H9 (cell line): Measurements from ENCODE around the gene CCNL1. TPM values are rescaled to one million over a fixed set of nuclear protein-coding genes. Genes with fewer than 3 reads are reported as not detected.

Experiments used
- DNase-seq: peaks from one replicate; pipeline ENCODE4 v3.0.0-alpha.2; 2017
- H2AFZ ChIP-seq: one replicate; pipeline ENCODE4 v1.6.1; 2013; ENCODE audit warnings: mild to moderate bottlenecking, low read length, control low read depth, moderate library complexity
- H2AK5ac ChIP-seq: 2 replicates; pipeline ENCODE4 v1.6.1; 2013; ENCODE audit warnings: low read length, control low read depth, mixed read lengths; ENCODE audit not compliant: insufficient read length
- H2BK120ac ChIP-seq: one replicate; pipeline ENCODE4 v1.6.1; 2013; ENCODE audit warnings: low read depth, mild to moderate bottlenecking, low read length, control low read depth, inconsistent platforms; ENCODE audit not compliant: poor library complexity, severe bottlenecking
- H2BK12ac ChIP-seq: 2 replicates; pipeline ENCODE4 v1.6.1; 2013; ENCODE audit warnings: low read length, control low read depth, mixed read lengths, low read depth; ENCODE audit not compliant: insufficient read length
- H2BK15ac ChIP-seq: 2 replicates; pipeline ENCODE4 v1.6.1; 2013; ENCODE audit warnings: low read depth, low read length, control low read depth
- H2BK20ac ChIP-seq: one replicate; pipeline ENCODE4 v1.6.1; 2013; ENCODE audit warnings: low read depth, mild to moderate bottlenecking, low read length, control low read depth, inconsistent platforms; ENCODE audit not compliant: poor library complexity, severe bottlenecking
- H2BK5ac ChIP-seq: 2 replicates; pipeline ENCODE4 v1.6.1; 2013; ENCODE audit warnings: low read length, control low read depth, mixed read lengths; ENCODE audit not compliant: insufficient read length
- H3K14ac ChIP-seq: 2 replicates; pipeline ENCODE4 v1.6.1; 2013; ENCODE audit warnings: low read length, control low read depth; ENCODE audit not compliant: insufficient read depth
- H3K18ac ChIP-seq: 2 replicates; pipeline ENCODE4 v1.6.1; 2013; ENCODE audit warnings: low read depth, mild to moderate bottlenecking, mixed read lengths, low read length, control low read depth; ENCODE audit not compliant: insufficient read length
- H3K23ac ChIP-seq: 2 replicates; pipeline ENCODE4 v1.6.1; 2013; ENCODE audit warnings: low read length, control low read depth, mixed read lengths, low read depth; ENCODE audit not compliant: insufficient read length
- H3K23me2 ChIP-seq: 2 replicates; pipeline ENCODE4 v1.6.1; 2013; ENCODE audit warnings: low read depth, mild to moderate bottlenecking, mixed read lengths, low read length, control low read depth; ENCODE audit not compliant: insufficient read length, poor library complexity, severe bottlenecking
- H3K27ac ChIP-seq: 2 replicates; pipeline ENCODE4 v1.5.1; 2013; ENCODE audit warnings: low read length, control low read depth, mixed read lengths, low read depth; ENCODE audit not compliant: insufficient read length
- H3K27me3 ChIP-seq: 2 replicates; pipeline ENCODE4 v1.6.1; 2013; ENCODE audit warnings: low read length, control low read depth, inconsistent platforms; ENCODE audit not compliant: insufficient read depth
- H3K4ac ChIP-seq: 2 replicates; pipeline ENCODE4 v1.6.1; 2013; ENCODE audit warnings: low read depth, mild to moderate bottlenecking, control low read depth, inconsistent platforms, low read length, moderate library complexity
- H3K4me1 ChIP-seq: 2 replicates; pipeline ENCODE4 v1.6.1; 2013; ENCODE audit warnings: low read length, control low read depth, inconsistent platforms; ENCODE audit not compliant: insufficient read depth
- H3K4me2 ChIP-seq: 2 replicates; pipeline ENCODE4 v1.6.1; 2013; ENCODE audit warnings: low read length, control low read depth, mixed read lengths; ENCODE audit not compliant: insufficient read length, insufficient read depth
- H3K56ac ChIP-seq: 2 replicates; pipeline ENCODE4 v1.6.1; 2013; ENCODE audit warnings: low read depth, mild to moderate bottlenecking, mixed read lengths, low read length, control low read depth; ENCODE audit not compliant: insufficient read length
- H3K79me1 ChIP-seq: 2 replicates; pipeline ENCODE4 v1.6.1; 2013; ENCODE audit warnings: low read depth, mild to moderate bottlenecking, moderate library complexity, low read length, control low read depth, inconsistent platforms; ENCODE audit not compliant: insufficient read depth, poor library complexity, severe bottlenecking
- H3K79me2 ChIP-seq: 2 replicates; pipeline ENCODE4 v1.6.1; 2013; ENCODE audit warnings: low read length, control low read depth, inconsistent platforms; ENCODE audit not compliant: insufficient read depth
- H3K9ac ChIP-seq: 2 replicates; pipeline ENCODE4 v1.6.1; 2013; ENCODE audit warnings: low read length, control low read depth, mixed read lengths; ENCODE audit not compliant: insufficient read length; ENCODE audit errors: extremely low read depth
- H3K9me3 ChIP-seq: one replicate; pipeline ENCODE4 v1.6.1; 2013; ENCODE audit warnings: low read depth, low read length, inconsistent platforms; ENCODE audit not compliant: control insufficient read depth
- H3T11ph ChIP-seq: one replicate; pipeline ENCODE4 v1.6.1; 2013; ENCODE audit warnings: mild to moderate bottlenecking, low read length, control low read depth, inconsistent platforms
- H4K20me1 ChIP-seq: one replicate; pipeline ENCODE4 v1.6.1; 2013; ENCODE audit not compliant: control insufficient read depth, insufficient read length, insufficient read depth
- H4K5ac ChIP-seq: 2 replicates; pipeline ENCODE4 v1.6.1; 2013; ENCODE audit warnings: low read depth, mild to moderate bottlenecking, mixed read lengths, low read length, control low read depth; ENCODE audit not compliant: insufficient read length
- H4K8ac ChIP-seq: replicated peaks from 2 replicates; pipeline ENCODE4 v1.6.1; 2013; ENCODE audit warnings: low read length, control low read depth, mixed read lengths, low read depth; ENCODE audit not compliant: insufficient read length
- H4K91ac ChIP-seq: 2 replicates; pipeline ENCODE4 v1.6.1; 2013; ENCODE audit warnings: low read depth, mild to moderate bottlenecking, moderate library complexity, mixed read lengths, low read length, control low read depth; ENCODE audit not compliant: insufficient read length
- H3K27ac Mint-ChIP-seq, 3 experiments: 2 replicates in 2 of 3; 3 replicates in 1 of 3; pipeline ENCODE4 v1.8.0; 2020 to 2021; ENCODE audit warnings: mixed read lengths in 3 of 3, mild to moderate bottlenecking in 1 of 3, moderate library complexity in 1 of 3
- H3K27me3 Mint-ChIP-seq: 2 replicates; pipeline ENCODE4 v1.8.0; 2021; ENCODE audit warnings: low read depth, mild to moderate bottlenecking, moderate library complexity, mixed read lengths
- H3K36me3 Mint-ChIP-seq, 3 experiments: 2 replicates in 2 of 3; 3 replicates in 1 of 3; pipeline ENCODE4 v1.8.0; 2020 to 2021; ENCODE audit warnings: low read depth in 3 of 3, mixed read lengths in 3 of 3; ENCODE audit not compliant: insufficient read depth in 1 of 3
- H3K4me1 Mint-ChIP-seq, 2 experiments: 2 replicates each; pipeline ENCODE4 v1.8.0; 2020; ENCODE audit warnings: mixed read lengths in 2 of 2
- H3K4me3 Mint-ChIP-seq, 2 experiments: 2 replicates in 1 of 2; 3 replicates in 1 of 2; pipeline ENCODE4 v1.8.0; 2020 to 2021; ENCODE audit warnings: mild to moderate bottlenecking in 2 of 2, mixed read lengths in 2 of 2, moderate library complexity in 1 of 2
- H3K9me3 Mint-ChIP-seq, 2 experiments: 2 replicates in 1 of 2; 3 replicates in 1 of 2; pipeline ENCODE4 v1.8.0; 2020; ENCODE audit warnings: mild to moderate bottlenecking in 2 of 2, mixed read lengths in 2 of 2, moderate library complexity in 1 of 2
- WGBS: extraction: QIAGEN DNeasy Blood & Tissue Kit; methylation state at CpG from one replicate; pipeline ENCODE4 v1.1.7; 2013; ENCODE audit warnings: missing lambda C conversion rate, low lambda C conversion rate, mixed read lengths; ENCODE audit not compliant: insufficient read length; ENCODE audit errors: extremely low coverage; 5-methylcytosine and 5-hydroxymethylcytosine counted together
- total RNA-seq: library from RNA; stranded (reverse); gene quantifications from 2 replicates; pipeline ENCODE4 v1.2.1, GENCODE V29; 2021
- TF ChIP-seq, protein P1 (sequence below): fragments of 200-600 bp; sonication (generic); conservative IDR thresholded peaks from 3 replicates; pipeline ENCODE4 v1.8.0; 2021; ENCODE audit warnings: antibody characterized with exemption, mild to moderate bottlenecking

CCNL1 gene
- total RNA-seq, 1 experiment from 2014 or later = 103 TPM

DNA sequence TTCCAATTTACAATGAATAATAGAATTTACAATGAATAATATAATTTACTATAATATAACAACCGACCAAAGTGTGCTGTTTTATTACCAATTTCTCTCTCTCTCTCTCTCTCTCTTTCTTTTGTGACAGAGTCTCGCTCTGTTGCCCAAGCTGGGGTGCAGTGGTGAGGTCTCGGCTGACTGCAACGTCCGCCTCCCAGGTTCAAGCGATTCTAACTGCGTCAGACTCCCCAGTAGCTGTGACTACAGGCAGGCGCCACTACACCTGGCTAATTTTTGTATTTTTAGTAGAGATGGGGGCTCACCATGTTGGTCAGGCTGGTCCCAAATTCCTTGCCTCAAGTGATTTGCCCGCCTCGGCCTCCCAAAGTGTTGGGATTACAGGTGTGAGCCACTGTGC, 17.0 kb upstream of the CCNL1 start:
- Histone ChIP-seq H3K79me2 (0 out of 2 replicates have a peak, but pooled peaks cover 1% of the 10 kb centered on the region), H4K91ac (no peak overlapping the region), H3K4me2 (no peak overlapping the region), H2BK15ac (no peak overlapping the region), H3K18ac (no peak overlapping the region), H2BK5ac (no peak overlapping the region), H4K8ac (no peak overlapping the region), H3K27me3 (no peaks in the 10 kb centered on the region), H2AFZ (no peak overlapping the region), H3K9ac (no peak overlapping the region), H3K23ac (no peak overlapping the region), H3K56ac (no peak overlapping the region), H3K23me2 (peaks cover 17% of the 10 kb centered on the region), H3K79me1 (no peaks in the 10 kb centered on the region), H3K9me3 (no peaks in the 10 kb centered on the region), H3K14ac (no peak overlapping the region), H2AK5ac (no peak overlapping the region), H3K27ac (no peak overlapping the region), H4K5ac (no peak overlapping the region), H3K4ac (no peak overlapping the region), H2BK120ac (no peak overlapping the region), H3K4me1 (no peaks in the 10 kb centered on the region), H3T11ph (no peak overlapping the region), H2BK20ac (no peak overlapping the region), H4K20me1 (no peaks in the 10 kb centered on the region), H2BK12ac (no peak overlapping the region)
- WGBS = no CpG with 5 or more reads among the region's 10 CpGs
- Mint-ChIP-seq H3K27ac (no peak overlapping the region), H3K4me3 (peak overlapping the region in 1 of 2 experiments; percentile 37; a peak in 2 of 5 replicates), H3K27me3 (peaks cover 3% of the 10 kb centered on the region; the same call in 1 of the 2 replicates), H3K36me3 (peaks cover 26 to 51% (median 29%) of the 10 kb centered on the region in 3 experiments), H3K4me1 (peaks cover 12% of the 10 kb centered on the region in 2 experiments), H3K9me3 (peaks cover 26 to 39% of the 10 kb centered on the region in 2 experiments)
- no peak for DNase-seq
- TF ChIP-seq, protein P1, sequence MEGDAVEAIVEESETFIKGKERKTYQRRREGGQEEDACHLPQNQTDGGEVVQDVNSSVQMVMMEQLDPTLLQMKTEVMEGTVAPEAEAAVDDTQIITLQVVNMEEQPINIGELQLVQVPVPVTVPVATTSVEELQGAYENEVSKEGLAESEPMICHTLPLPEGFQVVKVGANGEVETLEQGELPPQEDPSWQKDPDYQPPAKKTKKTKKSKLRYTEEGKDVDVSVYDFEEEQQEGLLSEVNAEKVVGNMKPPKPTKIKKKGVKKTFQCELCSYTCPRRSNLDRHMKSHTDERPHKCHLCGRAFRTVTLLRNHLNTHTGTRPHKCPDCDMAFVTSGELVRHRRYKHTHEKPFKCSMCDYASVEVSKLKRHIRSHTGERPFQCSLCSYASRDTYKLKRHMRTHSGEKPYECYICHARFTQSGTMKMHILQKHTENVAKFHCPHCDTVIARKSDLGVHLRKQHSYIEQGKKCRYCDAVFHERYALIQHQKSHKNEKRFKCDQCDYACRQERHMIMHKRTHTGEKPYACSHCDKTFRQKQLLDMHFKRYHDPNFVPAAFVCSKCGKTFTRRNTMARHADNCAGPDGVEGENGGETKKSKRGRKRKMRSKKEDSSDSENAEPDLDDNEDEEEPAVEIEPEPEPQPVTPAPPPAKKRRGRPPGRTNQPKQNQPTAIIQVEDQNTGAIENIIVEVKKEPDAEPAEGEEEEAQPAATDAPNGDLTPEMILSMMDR = no peak
